ENCODE results near the gene ZFP36.

The ZFP36 gene

DNA sequence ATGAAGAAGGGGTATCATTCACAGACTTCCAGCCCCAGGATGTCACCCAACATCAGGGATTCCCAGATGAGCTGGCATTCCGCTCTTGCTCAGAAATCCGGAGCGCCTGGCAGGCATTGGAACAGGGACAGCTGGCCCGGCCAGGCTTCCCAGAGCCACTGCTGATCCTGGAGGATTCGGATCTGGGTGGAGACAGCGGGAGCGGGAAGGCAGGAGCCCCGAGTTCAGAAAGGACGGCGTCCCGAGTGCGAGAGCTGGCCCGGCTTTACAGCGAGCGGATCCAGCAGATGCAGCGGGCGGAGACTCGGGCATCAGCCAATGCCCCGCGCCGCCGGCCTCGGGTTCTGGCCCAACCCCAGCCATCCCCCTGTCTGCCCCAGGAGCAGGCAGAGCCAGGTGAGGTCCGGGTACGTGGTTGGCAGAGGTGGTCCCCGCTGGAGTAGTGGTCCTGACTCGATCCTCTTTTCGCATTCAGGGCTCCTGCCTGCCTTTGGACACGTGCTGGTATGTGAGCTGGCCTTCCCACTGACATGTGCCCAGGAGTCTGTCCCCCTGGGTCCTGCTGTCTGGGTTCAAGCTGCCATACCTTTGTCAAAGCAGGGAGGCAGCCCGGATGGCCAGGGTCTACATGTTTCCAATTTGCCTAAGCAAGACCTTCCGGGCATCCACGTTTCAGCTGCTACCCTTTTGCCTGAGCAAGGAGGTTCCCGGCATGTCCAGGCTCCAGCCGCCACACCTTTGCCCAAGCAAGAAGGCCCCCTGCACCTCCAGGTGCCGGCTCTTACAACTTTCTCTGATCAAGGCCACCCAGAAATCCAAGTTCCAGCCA is 16.8 kb downstream of the ZFP36 start:
- Histone ChIP-seq H3K4me3 (ENCODE audit: low read length) (no peak overlapping the region), H3K9me3 (ENCODE audit: low read length) (no peaks in the 10 kb centered on the region), H2AFZ (ENCODE audit: low read depth, low read length) (no peak overlapping the region), H3K36me3 (ENCODE audit: insufficient read depth, low read length) (peaks cover 60% of the 10 kb centered on the region), H3K4me1 (ENCODE audit: insufficient read depth, low read length) (peaks cover 17% of the 10 kb centered on the region), H3K27me3 (ENCODE audit: insufficient read depth, low read length) (no peaks in the 10 kb centered on the region)

DNA sequence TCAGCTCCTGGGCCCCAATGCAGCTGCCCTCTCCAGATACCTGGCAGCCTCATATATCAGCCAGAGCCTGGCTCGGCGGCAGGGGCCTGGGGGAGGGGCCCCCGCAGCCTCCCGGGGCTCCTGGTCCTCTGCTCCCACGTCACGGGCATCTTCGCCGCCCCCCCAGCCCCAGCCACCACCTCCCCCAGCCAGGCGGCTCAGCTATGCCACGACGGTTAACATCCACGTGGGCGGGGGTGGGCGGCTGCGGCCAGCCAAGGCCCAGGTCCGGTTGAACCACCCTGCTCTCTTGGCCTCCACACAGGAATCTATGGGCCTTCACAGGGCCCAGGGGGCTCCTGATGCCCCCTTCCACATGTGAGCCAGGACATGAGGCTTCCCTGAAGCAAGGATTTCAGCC is 18.3 kb downstream of the ZFP36 start:
- Histone ChIP-seq H3K9me3 (ENCODE audit: low read length) (no peaks in the 10 kb centered on the region), H2AFZ (ENCODE audit: low read depth, low read length) (no peak overlapping the region), H3K4me3 (ENCODE audit: low read length) (no peak overlapping the region), H3K27me3 (ENCODE audit: insufficient read depth, low read length) (no peaks in the 10 kb centered on the region), H3K36me3 (ENCODE audit: insufficient read depth, low read length) (peaks cover 48% of the 10 kb centered on the region), H3K4me1 (ENCODE audit: insufficient read depth, low read length) (peaks cover 22% of the 10 kb centered on the region)

DNA sequence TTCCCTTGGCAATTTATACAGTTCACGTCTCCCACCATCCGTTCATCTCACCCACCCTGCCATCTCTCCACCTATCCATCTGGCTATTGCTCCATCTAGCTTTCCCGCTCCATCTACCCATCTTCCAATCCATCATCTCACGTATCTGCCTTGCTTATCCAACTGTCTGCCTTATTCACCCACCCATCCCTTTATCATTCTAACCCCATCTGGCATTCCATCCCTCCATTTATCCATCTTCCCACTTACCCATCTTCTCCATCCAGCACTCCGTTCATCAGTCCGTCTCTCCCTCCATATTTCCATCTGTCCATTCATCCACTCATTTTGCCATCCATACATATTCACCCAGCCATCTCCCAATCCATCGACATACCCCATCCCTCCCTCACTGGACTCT is 19.1 kb downstream of the ZFP36 start:
- peaks cover 22% of the 10 kb centered on the region for H3K4me1 ChIP-seq (ENCODE audit: insufficient read depth, low read length)
- no peaks in the 10 kb centered on the region for H3K27me3 ChIP-seq (ENCODE audit: insufficient read depth, low read length)
- no peak overlapping the region for H2AFZ ChIP-seq (ENCODE audit: low read depth, low read length)
- no peaks in the 10 kb centered on the region for H3K9me3 ChIP-seq (ENCODE audit: low read length)
- H3K4me3 ChIP-seq (ENCODE audit: low read length) = no peak overlapping the region
- H3K36me3 ChIP-seq (ENCODE audit: insufficient read depth, low read length) = peaks cover 42% of the 10 kb centered on the region

DNA sequence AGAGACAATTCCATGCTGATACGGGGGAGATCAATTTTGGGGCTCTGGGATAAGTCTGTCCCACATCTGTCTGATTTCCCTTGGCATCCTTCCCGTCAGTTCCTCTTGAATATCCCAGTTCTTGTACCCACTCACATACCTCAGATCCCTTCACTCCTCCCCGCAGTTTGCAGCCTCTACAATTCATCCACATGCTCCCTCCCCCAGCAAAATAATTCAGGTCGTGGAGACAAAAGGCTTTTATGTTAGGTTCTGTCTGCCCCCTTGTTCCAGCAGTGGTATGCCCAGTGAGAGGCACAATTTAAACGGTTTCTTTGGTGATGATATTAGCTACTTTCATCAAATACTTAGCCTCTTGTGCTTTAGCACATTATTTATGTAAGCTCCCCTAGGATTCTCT is 19.5 kb downstream of the ZFP36 start:
- Histone ChIP-seq H3K27me3 (ENCODE audit: insufficient read depth, low read length) (no peaks in the 10 kb centered on the region), H2AFZ (ENCODE audit: low read depth, low read length) (no peak overlapping the region), H3K9me3 (ENCODE audit: low read length) (no peaks in the 10 kb centered on the region), H3K36me3 (ENCODE audit: insufficient read depth, low read length) (peaks cover 38% of the 10 kb centered on the region), H3K4me3 (ENCODE audit: low read length) (no peak overlapping the region), H3K4me1 (ENCODE audit: insufficient read depth, low read length) (peaks cover 22% of the 10 kb centered on the region)

DNA sequence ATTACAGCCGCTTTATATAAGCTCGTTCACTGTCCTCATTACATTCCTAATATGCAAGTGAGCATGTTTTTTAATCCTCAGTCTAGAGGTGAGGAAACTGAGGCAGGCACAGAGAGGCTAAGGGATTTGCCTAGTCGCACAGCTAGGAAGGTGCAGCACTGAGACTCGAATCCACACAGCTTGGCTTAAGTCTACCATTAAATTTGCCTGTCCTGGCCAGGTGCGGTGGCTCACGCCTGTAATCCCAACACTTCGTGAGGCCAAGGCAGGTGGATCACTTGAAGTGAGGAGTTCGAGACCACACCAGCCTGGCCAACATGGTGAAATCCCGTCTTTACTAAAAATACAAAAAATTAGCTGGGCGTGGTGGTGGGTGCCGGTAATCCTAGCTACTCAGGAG is 21.1 kb downstream of the ZFP36 start:
- H3K4me1 ChIP-seq (ENCODE audit: insufficient read depth, low read length) = peaks cover 22% of the 10 kb centered on the region
- no peaks in the 10 kb centered on the region for H3K9me3 ChIP-seq (ENCODE audit: low read length)
- H3K27me3 ChIP-seq (ENCODE audit: insufficient read depth, low read length) = no peaks in the 10 kb centered on the region
- no peak overlapping the region for H2AFZ ChIP-seq (ENCODE audit: low read depth, low read length)
- H3K4me3 ChIP-seq (ENCODE audit: low read length) = no peak overlapping the region
- peaks cover 36% of the 10 kb centered on the region for H3K36me3 ChIP-seq (ENCODE audit: insufficient read depth, low read length)

DNA sequence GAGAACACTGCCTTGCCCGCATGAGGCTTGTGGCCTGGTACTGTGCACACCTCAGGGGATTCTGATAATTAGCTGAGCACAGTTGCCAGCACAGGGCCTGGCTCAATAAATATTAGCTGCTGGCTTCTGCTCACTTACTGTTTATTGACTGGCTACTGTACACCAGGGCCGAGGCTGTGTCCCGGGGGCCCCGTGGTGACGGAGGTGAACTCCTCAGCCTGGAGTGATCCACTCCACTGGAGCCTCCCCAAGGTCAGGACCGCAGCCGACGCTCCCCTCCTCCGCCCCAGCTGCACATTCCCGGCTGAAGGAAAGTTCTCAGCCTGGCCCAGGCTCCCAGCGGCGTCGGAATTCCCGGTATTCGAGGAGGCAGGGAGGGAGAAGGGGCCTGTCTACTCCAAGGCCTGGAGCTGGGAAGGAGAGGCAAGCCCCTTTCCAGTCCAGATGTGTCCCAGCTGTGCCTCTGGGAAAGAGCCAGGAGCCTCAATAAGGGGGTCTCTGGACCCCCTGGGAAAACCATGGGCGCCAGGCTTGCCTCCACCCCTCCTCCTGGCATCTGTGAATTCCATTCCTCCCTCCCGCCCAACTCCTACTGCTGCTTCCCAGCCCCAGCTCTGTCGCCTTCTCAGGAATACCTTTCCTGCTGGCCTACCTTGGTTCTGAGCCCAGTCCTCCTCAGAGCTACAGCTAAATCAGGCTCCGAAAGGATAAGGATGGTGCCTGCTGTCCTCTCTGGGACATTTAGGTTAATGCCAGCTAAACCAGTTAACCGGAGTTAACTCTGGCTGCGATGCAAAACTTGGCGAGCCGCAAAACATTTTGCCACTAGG is 21.9 kb downstream of the ZFP36 start:
- Histone ChIP-seq H3K36me3 (ENCODE audit: insufficient read depth, low read length) (peaks cover 36% of the 10 kb centered on the region), H3K9me3 (ENCODE audit: low read length) (no peaks in the 10 kb centered on the region), H3K4me1 (ENCODE audit: insufficient read depth, low read length) (peaks cover 22% of the 10 kb centered on the region), H2AFZ (ENCODE audit: low read depth, low read length) (no peak overlapping the region), H3K4me3 (ENCODE audit: low read length) (no peak overlapping the region), H3K27me3 (ENCODE audit: insufficient read depth, low read length) (no peaks in the 10 kb centered on the region)

DNA sequence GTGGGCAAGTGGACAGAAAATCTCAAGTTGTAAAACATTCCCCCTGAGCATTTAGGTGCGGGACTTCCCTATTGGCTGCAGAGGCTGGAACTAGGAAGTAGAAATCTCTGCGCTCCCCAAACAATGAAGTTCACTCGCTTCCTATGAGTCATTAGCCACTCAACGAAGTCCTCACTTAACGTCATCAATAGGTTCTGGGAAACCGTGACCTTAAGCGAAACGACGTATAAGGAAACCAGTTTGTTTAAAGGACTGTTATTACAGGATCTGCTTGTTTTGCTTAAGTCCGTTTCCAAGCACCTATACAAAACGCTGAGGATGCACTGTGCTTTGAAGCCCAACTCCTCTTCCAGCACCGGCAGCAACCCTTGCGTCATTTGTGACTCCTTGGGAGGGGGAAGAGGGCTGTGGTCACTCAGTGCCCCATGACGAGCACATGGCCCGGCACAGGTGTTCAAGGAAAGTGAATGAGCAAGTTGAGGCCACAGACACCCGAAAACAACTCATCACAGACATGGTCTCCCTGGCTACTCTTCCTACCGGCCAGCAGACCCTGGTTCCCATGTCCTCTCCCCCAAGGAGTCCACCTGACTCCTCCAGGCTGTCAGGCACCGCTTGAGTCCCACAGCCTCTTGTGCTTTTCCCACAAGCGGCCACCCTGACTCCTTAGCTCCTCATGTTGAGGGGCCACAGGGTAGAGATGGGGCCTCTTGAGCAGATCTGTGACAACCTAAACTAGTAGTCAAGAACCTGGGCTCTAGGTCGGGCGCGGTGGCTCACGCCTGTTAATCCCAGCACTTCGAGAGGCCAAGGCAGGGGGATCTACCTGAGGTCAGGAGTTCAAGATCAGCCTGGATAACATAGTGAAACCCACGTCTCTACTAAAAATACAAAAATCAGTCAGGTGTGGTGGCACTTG is 24.3 kb downstream of the ZFP36 start:
- H2AFZ ChIP-seq (ENCODE audit: low read depth, low read length) = no peak overlapping the region
- peaks cover 27% of the 10 kb centered on the region for H3K36me3 ChIP-seq (ENCODE audit: insufficient read depth, low read length)
- peaks cover 28% of the 10 kb centered on the region for H3K4me1 ChIP-seq (ENCODE audit: insufficient read depth, low read length)
- H3K4me3 ChIP-seq (ENCODE audit: low read length) = no peak overlapping the region
- no peaks in the 10 kb centered on the region for H3K27me3 ChIP-seq (ENCODE audit: insufficient read depth, low read length)
- no peaks in the 10 kb centered on the region for H3K9me3 ChIP-seq (ENCODE audit: low read length)

DNA sequence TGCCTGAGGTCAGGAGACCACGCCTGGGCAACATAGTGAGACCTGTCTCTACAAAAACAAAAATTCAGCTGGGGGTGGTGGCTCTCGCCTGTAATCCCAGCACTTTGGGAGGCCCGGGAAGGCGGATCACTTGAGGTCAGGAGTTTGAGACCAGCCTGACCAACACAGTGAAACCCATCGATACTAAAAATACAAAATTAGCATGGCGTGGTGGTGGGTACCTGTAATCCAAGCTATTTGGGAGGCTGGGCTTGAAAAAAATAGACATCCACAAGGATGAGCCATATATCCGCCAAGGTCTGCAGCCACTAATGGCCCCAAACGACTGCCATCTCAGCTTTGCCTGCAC is 26.0 kb downstream of the ZFP36 start:
- H3K9me3 ChIP-seq (ENCODE audit: low read length) = no peaks in the 10 kb centered on the region
- H3K4me3 ChIP-seq (ENCODE audit: low read length) = no peak overlapping the region
- peaks cover 26% of the 10 kb centered on the region for H3K36me3 ChIP-seq (ENCODE audit: insufficient read depth, low read length)
- H3K27me3 ChIP-seq (ENCODE audit: insufficient read depth, low read length) = no peaks in the 10 kb centered on the region
- no peak overlapping the region for H2AFZ ChIP-seq (ENCODE audit: low read depth, low read length)
- peaks cover 28% of the 10 kb centered on the region for H3K4me1 ChIP-seq (ENCODE audit: insufficient read depth, low read length)

DNA sequence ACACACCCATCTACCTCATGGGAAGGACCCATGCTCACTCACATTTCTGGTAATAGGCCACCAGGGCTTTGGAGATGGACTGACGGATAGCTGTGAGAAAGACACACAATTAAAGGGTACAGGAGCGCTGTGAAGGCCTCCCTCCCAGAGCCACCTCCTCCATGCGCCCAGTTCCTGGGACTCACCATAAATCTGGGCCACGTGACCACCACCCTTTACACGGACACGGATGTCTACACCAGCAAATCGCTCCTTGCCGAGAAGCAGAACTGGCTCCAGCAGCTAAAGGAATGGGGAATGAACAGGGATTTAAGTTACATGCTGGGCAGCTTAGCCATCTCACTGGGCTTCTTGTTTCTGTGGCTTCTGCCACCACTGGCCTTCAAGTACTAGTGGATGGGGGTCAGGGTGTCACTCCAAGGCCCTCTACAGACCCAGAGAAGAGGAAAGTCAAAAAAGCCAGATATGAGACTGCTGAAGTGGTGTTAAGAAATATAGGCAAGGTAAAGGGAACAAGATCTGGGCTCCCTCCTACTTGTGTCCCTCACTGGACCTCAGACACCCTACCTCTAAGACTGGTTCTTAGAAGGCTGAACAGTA is 26.9 kb downstream of the ZFP36 start:
- Histone ChIP-seq H3K27me3 (ENCODE audit: insufficient read depth, low read length) (no peaks in the 10 kb centered on the region), H3K4me3 (ENCODE audit: low read length) (no peak overlapping the region)

DNA sequence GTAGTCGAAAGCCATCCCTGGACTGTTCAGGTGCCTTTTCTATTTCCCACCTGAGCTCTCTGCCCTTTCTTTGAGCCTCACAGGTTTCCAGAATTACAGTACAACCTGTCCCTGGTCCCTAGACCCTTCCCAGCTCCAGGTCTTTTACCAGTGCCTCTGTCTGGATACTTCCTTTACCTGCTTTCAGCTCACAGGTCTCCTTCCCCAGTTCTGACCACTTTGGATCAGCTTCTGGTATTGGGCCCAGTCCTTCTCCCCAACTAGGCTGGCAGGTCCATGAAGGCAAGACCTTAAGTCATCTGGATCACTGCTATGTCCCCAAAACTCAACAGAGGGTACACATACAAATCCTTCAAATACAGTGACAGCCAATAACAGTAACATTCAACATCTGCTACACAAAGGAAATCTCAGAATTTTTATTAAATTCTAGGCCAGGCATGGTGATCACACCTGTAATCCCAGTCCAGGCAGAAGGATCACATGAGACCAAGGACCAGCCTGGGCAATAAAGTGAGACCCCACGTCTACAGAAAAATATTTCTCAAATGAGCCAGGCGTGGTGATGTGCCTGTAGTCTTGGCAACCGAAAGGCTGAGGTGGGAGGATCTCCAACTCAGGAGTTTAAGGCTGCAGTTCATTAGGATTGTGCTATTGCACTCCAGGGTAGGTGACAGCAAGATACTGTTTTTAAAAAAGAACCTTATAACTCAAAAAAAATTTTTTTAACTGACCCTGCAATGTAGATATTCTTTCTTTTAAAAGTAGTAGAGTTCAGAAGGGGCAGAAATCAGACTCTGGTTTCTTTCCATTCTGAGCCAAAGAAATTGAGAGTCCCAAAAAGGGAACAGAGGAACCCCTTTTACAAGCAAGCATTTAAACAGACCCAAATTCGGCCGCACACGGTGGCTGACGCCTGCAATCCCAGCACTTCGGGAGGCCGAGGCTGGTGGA is 27.8 kb downstream of the ZFP36 start:
- Histone ChIP-seq H2AFZ (ENCODE audit: low read depth, low read length) (no peak overlapping the region), H3K4me3 (ENCODE audit: low read length) (peak overlapping the region; percentile 78), H3K27me3 (ENCODE audit: insufficient read depth, low read length) (no peaks in the 10 kb centered on the region), H3K9me3 (ENCODE audit: low read length) (no peaks in the 10 kb centered on the region), H3K36me3 (ENCODE audit: insufficient read depth, low read length) (peaks cover 26% of the 10 kb centered on the region), H3K4me1 (ENCODE audit: insufficient read depth, low read length) (peaks cover 18% of the 10 kb centered on the region)

More for the DNA sequence above, 26.9 kb downstream of the ZFP36 start:
- H3K4me1 ChIP-seq (ENCODE audit: insufficient read depth, low read length) = peaks cover 21% of the 10 kb centered on the region
- H3K9me3 ChIP-seq (ENCODE audit: low read length) = no peaks in the 10 kb centered on the region
- no peak overlapping the region for H2AFZ ChIP-seq (ENCODE audit: low read depth, low read length)
- H3K36me3 ChIP-seq (ENCODE audit: insufficient read depth, low read length) = peaks cover 26% of the 10 kb centered on the region

DNA sequence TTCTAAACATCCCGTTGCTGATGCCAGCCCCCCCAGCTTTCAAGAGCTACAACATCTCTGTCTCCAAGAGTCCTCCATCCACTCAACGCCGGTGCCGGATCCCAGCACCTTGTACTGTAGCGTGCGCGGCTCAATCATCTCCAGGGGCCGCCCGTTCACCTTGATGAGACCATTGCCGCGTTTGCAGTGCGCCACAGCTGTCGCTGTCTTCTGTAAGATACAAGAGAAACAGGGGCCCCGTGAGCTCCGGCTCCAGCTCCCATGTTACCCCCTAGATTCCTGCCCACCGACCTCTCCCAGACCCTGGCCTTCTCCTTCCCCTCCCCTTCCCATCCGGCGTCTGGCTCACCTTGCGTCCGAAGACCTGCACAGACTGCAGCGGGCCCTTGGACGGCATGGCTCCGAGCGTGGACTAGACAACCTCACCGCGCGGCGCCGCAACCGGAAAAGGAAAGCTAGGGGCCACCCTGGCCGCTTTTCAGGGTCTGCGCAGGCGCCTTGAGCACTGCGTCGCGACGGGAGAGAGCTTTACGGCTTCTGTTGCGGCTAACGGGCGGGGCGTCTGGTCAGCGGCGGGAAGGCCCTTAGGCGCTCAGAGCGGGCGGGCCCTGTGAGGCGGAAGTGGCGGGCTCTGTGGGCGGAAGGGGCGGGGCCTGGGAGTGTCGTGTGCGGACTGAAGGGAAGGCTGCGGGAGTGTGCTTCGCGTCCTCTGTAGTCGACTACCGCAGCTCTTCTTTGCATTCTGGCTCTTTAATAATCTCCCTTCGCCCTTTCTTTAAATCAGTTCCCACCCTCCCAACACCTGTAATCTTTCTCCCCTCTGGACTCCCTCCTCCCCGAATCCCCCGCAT is 29.1 kb downstream of the ZFP36 start, which contains the start of gene RPS16:
Gene RPS16 (minus strand): TSS at position 451 of the 851 bp plus-strand sequence. CDS start 54 bp downstream, at position 397.
- Histone ChIP-seq H3K9me3 (ENCODE audit: low read length) (no peaks in the 10 kb centered on the region), H3K27me3 (ENCODE audit: insufficient read depth, low read length) (no peaks in the 10 kb centered on the region), H3K36me3 (ENCODE audit: insufficient read depth, low read length) (peaks cover 26% of the 10 kb centered on the region), H3K4me1 (ENCODE audit: insufficient read depth, low read length) (peaks cover 18% of the 10 kb centered on the region), H2AFZ (ENCODE audit: low read depth, low read length) (no peak within 1 kb of the TSS), H3K4me3 (ENCODE audit: low read length) (peak within 1 kb of the TSS; percentile 78)

Measured in neuron (in vitro differentiated cells).